ENCODE data around the gene TNRC6C.

TNRC6C gene

GRCh38 chr17:78016852-78017251, 58.3 kb downstream of the TNRC6C start:
- no peak for DNase-seq

- peak; percentile 41 for DNase-seq
Measured at GRCh38 chr17:78019367-78019975, 61.0 kb downstream of the TNRC6C start.

GRCh38 chr17:78019976-78020716, 61.6 kb downstream of the TNRC6C start:
- DNase-seq: no peak

- DNase-seq: no peak
Measured at GRCh38 chr17:78020717-78021108, 62.2 kb downstream of the TNRC6C start.

GRCh38 chr17:78022425-78022824, 63.9 kb downstream of the TNRC6C start:
- DNase-seq: peak; percentile 41

GRCh38 chr17:78023042-78023441, 64.5 kb downstream of the TNRC6C start:
- no peak for DNase-seq

GRCh38 chr17:78026381-78026780, 67.9 kb downstream of the TNRC6C start:
- DNase-seq: no peak

- DNase-seq: no peak
Measured at GRCh38 chr17:78027121-78027520, 68.6 kb downstream of the TNRC6C start.

- no peak for DNase-seq
Measured at GRCh38 chr17:78029697-78030096, 71.2 kb downstream of the TNRC6C start.

GRCh38 chr17:78031435-78031834, 72.9 kb downstream of the TNRC6C start:
- DNase-seq: no peak

GRCh38 chr17:78032166-78032565, 73.7 kb downstream of the TNRC6C start:
- DNase-seq: peak; percentile 30

GRCh38 chr17:78034429-78035091, 76.1 kb downstream of the TNRC6C start:
- peak; percentile 57 for DNase-seq

- DNase-seq: no peak
Measured at GRCh38 chr17:78037280-78037679, 78.8 kb downstream of the TNRC6C start.

GRCh38 chr17:78038748-78039288, 80.3 kb downstream of the TNRC6C start:
- DNase-seq: no peak

GRCh38 chr17:78039581-78039980, 81.1 kb downstream of the TNRC6C start:
- no peak for DNase-seq

GRCh38 chr17:78040440-78041385, 82.2 kb downstream of the TNRC6C start:
- peak; percentile 73 for DNase-seq

- DNase-seq: peak; percentile 14
Measured at GRCh38 chr17:78041386-78042179, 83.1 kb downstream of the TNRC6C start.

GRCh38 chr17:78042542-78042941, 84.0 kb downstream of the TNRC6C start:
- no peak for DNase-seq

- DNase-seq: no peak
Measured at GRCh38 chr17:78043031-78043430, 84.5 kb downstream of the TNRC6C start.

GRCh38 chr17:78044280-78044835, 85.9 kb downstream of the TNRC6C start:
- no peak for DNase-seq

- DNase-seq: peak; percentile 23
Measured at GRCh38 chr17:78045316-78045715, 86.8 kb downstream of the TNRC6C start.

All from EL (cell line).